HUES6 (cell line): ENCODE data around the gene TTLL9.

ENCODE experiments used
- H3K27ac ChIP-seq: 2 replicates; pipeline ENCODE4 v1.7.0; 2013; ENCODE audit warnings: low read depth, mild to moderate bottlenecking, low read length, inconsistent platforms
- H3K27me3 ChIP-seq: 2 replicates; pipeline ENCODE4 v1.6.1; 2013; ENCODE audit warnings: low read length; ENCODE audit not compliant: control insufficient read depth, insufficient read depth
- H3K36me3 ChIP-seq: 2 replicates; pipeline ENCODE4 v1.6.1; 2013; ENCODE audit warnings: low read length; ENCODE audit not compliant: control insufficient read depth, insufficient read depth
- H3K4me1 ChIP-seq: 2 replicates; pipeline ENCODE4 v1.6.1; 2013; ENCODE audit warnings: low read length; ENCODE audit not compliant: control insufficient read depth, insufficient read depth
- H3K4me3 ChIP-seq: 2 replicates; pipeline ENCODE4 v1.5.1; 2013; ENCODE audit warnings: low read depth, low read length
- H3K9ac ChIP-seq: one replicate; pipeline ENCODE4 v1.6.1; 2013; ENCODE audit warnings: mild to moderate bottlenecking, low read length
- H3K9me3 ChIP-seq: 2 replicates; pipeline ENCODE4 v1.6.1; 2013; ENCODE audit warnings: low read depth, low read length; ENCODE audit not compliant: control insufficient read depth, insufficient read depth

TTLL9 gene

GRCh38 chr20:31936420-31936819 lies 66.0 kb downstream of the TTLL9 start:
- Histone ChIP-seq H3K4me3 (no peak overlapping the region), H3K9ac (no peak overlapping the region), H3K36me3 (no peaks in the 10 kb centered on the region), H3K4me1 (no peaks in the 10 kb centered on the region), H3K27me3 (no peaks in the 10 kb centered on the region; the same call in 1 of the 2 replicates), H3K27ac (no peak overlapping the region), H3K9me3 (no peaks in the 10 kb centered on the region)

DNA sequence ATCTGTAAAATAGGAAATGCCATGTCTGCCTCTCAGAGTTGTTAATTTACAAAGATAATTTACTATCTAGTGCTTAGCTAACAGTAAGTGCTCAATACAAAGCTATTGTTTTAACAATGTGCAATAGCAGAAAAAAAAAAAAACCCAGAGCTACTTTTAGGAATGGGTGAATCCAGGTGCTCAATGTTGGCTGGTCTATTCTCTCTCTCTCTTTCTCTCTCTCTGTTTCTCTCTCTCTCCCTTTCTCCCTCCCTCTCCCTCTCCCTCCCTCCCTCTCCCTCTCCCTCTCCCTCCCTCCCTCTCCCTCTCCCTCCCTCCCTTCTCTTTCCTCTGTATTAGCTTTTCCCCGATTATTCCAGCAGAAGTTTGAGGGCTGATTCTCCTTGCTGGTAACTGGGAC lies 67.4 kb downstream of the TTLL9 start:
- no peak overlapping the region for H3K9ac ChIP-seq
- H3K4me1 ChIP-seq: no peaks in the 10 kb centered on the region
- H3K27ac ChIP-seq: no peak overlapping the region
- H3K9me3 ChIP-seq: no peaks in the 10 kb centered on the region
- no peaks in the 10 kb centered on the region; the same call in 1 of the 2 replicates for H3K27me3 ChIP-seq
- no peaks in the 10 kb centered on the region for H3K36me3 ChIP-seq
- no peak overlapping the region for H3K4me3 ChIP-seq

- no peak overlapping the region for H3K27ac ChIP-seq
- H3K9ac ChIP-seq: no peak overlapping the region
- peaks cover 10% of the 10 kb centered on the region for H3K36me3 ChIP-seq
- H3K27me3 ChIP-seq: no peaks in the 10 kb centered on the region; the same call in 1 of the 2 replicates
- H3K9me3 ChIP-seq: no peaks in the 10 kb centered on the region
- no peaks in the 10 kb centered on the region for H3K4me1 ChIP-seq
- H3K4me3 ChIP-seq: no peak overlapping the region
Observed at GRCh38 chr20:31939661-31940060, 69.2 kb downstream of the TTLL9 start.

DNA sequence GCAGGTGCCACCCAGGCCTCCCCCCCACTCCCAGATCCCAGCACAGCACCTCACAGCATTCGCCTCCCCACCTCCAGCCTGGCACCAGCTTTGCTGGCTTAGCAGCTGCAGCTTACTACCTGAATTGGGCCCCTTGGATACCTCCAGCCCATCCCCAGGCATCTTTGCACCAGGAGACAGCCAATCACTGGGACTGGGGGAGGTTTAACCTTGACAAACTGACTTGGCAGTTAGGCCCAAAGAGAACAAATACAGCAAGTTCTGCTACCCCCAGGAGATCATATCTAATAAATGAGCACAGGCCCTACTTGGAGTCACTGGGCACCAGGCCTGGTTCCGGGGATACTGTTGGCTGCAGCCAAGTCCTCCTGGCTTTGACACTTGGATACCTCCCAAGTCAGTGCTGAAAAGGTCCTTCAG lies 72.6 kb downstream of the TTLL9 start:
- no peaks in the 10 kb centered on the region for H3K27me3 ChIP-seq
- no peak overlapping the region for H3K4me3 ChIP-seq
- no peaks in the 10 kb centered on the region for H3K4me1 ChIP-seq
- H3K36me3 ChIP-seq: peaks cover 44% of the 10 kb centered on the region
- no peak overlapping the region for H3K9ac ChIP-seq
- H3K9me3 ChIP-seq: peaks cover 1% of the 10 kb centered on the region; the same call in 1 of the 2 replicates
- H3K27ac ChIP-seq: no peak overlapping the region

DNA sequence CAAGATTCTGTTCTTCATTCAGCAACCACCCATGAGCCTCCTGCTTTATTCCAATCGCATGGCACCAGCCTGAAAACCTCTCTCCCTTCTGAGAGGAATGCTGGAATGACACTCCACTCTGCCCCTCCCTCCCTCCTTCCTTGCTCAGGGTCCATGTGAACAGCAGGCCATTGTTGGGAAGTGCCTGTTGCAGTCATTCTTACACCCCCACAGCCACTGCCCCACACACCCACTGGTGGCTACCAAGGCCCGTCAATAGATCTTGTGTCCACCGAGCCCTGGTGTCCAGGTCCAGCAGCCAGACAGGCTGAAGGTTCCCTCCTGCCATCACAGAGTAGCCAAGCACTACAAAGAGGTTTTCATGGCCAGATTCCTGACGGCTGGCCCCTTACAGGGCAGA lies 74.9 kb downstream of the TTLL9 start:
- Histone ChIP-seq H3K36me3 (peaks cover 65% of the 10 kb centered on the region), H3K27me3 (no peaks in the 10 kb centered on the region), H3K4me1 (no peaks in the 10 kb centered on the region), H3K9me3 (peaks cover 6% of the 10 kb centered on the region; the same call in 1 of the 2 replicates), H3K9ac (no peak overlapping the region), H3K4me3 (no peak overlapping the region), H3K27ac (no peak overlapping the region)

DNA sequence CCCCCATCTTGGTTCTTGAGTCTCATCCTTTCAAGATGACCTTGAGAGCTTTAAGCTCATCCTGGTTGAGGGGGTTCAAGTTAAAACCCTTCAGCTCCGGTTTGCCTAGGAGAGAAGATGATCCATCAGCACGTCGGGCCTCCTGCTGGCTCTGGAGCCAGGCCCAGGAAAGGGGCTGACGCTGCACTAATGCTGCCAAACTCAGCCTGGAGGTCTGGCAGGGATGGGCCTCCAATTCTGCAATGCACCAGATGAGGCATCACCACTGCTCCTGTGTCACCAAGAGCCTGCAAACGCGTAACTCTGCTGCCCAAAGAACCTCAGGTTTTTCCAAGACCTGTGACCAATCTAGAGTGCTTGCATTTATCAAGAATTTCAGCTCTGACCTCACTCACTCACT lies 75.4 kb downstream of the TTLL9 start:
- Histone ChIP-seq H3K9ac (no peak overlapping the region), H3K27me3 (no peaks in the 10 kb centered on the region), H3K27ac (no peak overlapping the region), H3K36me3 (peaks cover 66% of the 10 kb centered on the region), H3K9me3 (peaks cover 6% of the 10 kb centered on the region; the same call in 1 of the 2 replicates), H3K4me3 (no peak overlapping the region), H3K4me1 (peaks cover 4% of the 10 kb centered on the region)

GRCh38 chr20:31948008-31948407 lies 77.6 kb downstream of the TTLL9 start:
- Histone ChIP-seq H3K9ac (no peak overlapping the region), H3K27ac (no peak overlapping the region), H3K9me3 (peaks cover 6% of the 10 kb centered on the region; the same call in 1 of the 2 replicates), H3K27me3 (no peaks in the 10 kb centered on the region), H3K4me3 (no peak overlapping the region), H3K4me1 (peaks cover 8% of the 10 kb centered on the region), H3K36me3 (peaks cover 66% of the 10 kb centered on the region)

- Histone ChIP-seq H3K4me1 (peaks cover 8% of the 10 kb centered on the region), H3K27me3 (peaks cover 3% of the 10 kb centered on the region; the same call in 1 of the 2 replicates), H3K36me3 (peaks cover 52% of the 10 kb centered on the region), H3K27ac (no peak overlapping the region), H3K9ac (peak overlapping the region; percentile 82), H3K9me3 (peaks cover 6% of the 10 kb centered on the region; the same call in 1 of the 2 replicates), H3K4me3 (peak overlapping the region; percentile 93; the same call in 1 of the 2 replicates)
Observed at GRCh38 chr20:31949877-31950646, 79.6 kb downstream of the TTLL9 start.

DNA sequence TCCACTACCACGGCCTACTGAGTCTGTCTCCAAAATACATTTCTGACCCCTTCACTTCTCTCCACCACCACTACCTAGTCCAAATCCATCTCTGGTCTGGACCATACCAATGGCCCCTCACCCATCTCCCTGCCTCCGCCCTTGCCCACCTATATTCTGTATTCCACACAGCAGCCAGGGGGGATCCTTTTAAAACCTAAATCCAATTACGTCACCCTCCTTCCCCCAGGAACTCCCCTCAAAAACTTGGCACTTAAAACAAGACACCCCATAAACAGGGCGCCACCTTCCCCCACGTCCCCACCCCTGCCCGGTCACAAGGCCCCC lies 80.7 kb downstream of the TTLL9 start:
- H3K27me3 ChIP-seq: peaks cover 7% of the 10 kb centered on the region; the same call in 1 of the 2 replicates
- H3K4me3 ChIP-seq: peak overlapping the region; percentile 93
- H3K36me3 ChIP-seq: peaks cover 41% of the 10 kb centered on the region
- H3K4me1 ChIP-seq: peaks cover 8% of the 10 kb centered on the region
- H3K27ac ChIP-seq: peak overlapping the region; percentile 41
- H3K9ac ChIP-seq: peak overlapping the region; percentile 82
- peaks cover 6% of the 10 kb centered on the region; the same call in 1 of the 2 replicates for H3K9me3 ChIP-seq

DNA sequence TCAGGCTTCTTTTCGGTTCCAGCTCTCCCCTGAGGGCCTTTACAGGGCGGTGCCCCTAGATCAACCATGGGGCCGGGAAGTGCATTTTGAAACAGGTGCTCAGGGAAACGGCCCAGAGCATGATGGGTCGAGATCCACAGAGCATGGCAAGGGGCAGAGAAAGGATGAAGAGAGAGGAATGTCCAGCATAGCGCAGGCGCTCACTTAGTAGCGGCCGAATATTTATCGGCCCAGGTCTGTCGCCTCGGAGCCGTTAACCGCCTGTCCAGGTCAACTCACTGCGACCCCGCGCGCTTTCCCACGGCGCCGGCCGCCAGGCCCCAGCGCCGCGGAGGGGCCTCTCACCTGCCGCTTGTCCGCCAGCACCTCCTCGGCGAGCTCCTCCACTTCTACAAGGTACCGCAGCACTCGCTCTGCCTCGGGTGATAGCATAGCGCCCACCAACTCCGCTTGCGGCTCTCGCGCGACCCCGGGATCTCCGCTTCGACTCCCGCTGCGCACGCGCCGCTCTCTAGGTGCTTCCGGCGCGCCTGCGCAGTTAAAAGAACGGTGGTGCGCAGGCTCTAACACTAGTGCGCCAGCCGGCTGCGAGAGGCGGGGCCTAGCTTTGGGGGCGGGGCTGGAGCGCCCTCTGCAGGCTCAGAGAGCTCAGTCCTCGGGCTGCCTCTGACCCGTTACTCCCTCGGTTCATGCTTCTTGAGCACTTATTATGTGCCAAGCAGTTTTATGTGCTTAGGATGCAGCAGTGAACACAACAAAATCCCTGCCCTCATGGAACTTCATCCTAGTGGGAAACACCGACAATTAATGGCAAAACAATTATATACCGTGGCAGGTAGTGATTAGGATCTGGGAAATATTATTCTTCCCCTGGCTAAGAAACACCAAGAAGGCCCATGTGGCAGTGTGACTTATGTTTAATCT lies 81.4 kb downstream of the TTLL9 start, which contains the start of gene PDRG1:
TSS of gene PDRG1 (minus strand) at position 517 of the 924 bp plus-strand sequence. CDS start at position 432, 85 bp downstream.
- Histone ChIP-seq H3K4me1 (peaks cover 8% of the 10 kb centered on the region), H3K9me3 (peaks cover 6% of the 10 kb centered on the region; the same call in 1 of the 2 replicates), H3K27ac (peak within 1 kb of the TSS; percentile 41), H3K9ac (peak within 1 kb of the TSS; percentile 82), H3K4me3 (peak within 1 kb of the TSS; percentile 93), H3K27me3 (peaks cover 13% of the 10 kb centered on the region; the same call in 1 of the 2 replicates), H3K36me3 (peaks cover 35% of the 10 kb centered on the region)
